ENCODE data around the gene GALT.

The GALT gene

DNA sequence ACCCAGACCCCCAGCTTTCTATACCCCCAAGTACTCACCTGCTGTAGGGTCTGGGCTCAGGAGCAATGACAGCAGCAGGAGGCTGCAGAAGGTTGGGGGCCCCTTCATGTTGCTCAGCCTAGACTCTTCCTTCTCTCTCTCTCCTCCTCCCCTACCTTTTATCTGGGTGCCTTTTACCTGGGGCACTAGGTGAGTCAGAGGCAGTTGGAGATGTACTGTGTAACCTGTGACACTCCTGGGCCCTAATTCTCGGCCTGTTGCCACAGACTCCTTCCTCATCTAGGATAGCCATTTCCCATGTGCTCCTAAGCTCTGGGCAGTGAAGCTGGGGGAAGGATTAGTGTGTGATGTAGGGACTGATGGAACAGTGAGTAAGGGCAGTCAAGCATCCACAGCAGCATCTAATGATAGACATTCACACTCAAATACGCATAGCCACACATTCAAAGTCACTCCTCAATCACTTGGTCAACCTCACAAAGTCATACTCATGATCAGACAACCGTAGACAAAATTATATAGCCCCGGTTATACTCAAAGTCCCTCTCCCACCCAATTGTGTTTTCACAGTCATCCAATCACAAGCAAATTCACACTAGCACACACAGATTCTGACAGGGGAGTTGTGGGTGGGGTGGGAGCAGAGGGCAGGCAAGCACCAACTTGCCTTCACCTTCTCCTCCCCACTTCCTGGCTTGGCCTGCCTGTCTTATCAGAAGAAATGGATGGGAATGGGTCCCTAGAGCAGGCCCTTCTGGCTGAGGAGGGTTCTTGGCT lies 16.2 kb downstream of the GALT start, which contains the start of gene CCL27:
TSS of gene CCL27 (minus strand) at position 132 of the 777 bp plus-strand sequence. CDS start at position 108, 24 bp downstream.
- DNase-seq (ENCODE audit: low read depth) = no peak
- no peak for TF ChIP-seq CTCF (conservative IDR thresholded peaks at IDR 0.05; ENCODE audit: low read depth, low read length)
- no peak within 1 kb of the TSS for H3K4me3 ChIP-seq (ENCODE audit: low read depth, low read length)

GRCh38 chr9:34663303-34663605 lies 16.8 kb downstream of the GALT start:
- H3K4me3 ChIP-seq (ENCODE audit: low read depth, low read length) = no peak overlapping the region
- TF ChIP-seq CTCF (conservative IDR thresholded peaks at IDR 0.05; ENCODE audit: low read depth, low read length) = no peak
- no peak for DNase-seq (ENCODE audit: low read depth)

DNA sequence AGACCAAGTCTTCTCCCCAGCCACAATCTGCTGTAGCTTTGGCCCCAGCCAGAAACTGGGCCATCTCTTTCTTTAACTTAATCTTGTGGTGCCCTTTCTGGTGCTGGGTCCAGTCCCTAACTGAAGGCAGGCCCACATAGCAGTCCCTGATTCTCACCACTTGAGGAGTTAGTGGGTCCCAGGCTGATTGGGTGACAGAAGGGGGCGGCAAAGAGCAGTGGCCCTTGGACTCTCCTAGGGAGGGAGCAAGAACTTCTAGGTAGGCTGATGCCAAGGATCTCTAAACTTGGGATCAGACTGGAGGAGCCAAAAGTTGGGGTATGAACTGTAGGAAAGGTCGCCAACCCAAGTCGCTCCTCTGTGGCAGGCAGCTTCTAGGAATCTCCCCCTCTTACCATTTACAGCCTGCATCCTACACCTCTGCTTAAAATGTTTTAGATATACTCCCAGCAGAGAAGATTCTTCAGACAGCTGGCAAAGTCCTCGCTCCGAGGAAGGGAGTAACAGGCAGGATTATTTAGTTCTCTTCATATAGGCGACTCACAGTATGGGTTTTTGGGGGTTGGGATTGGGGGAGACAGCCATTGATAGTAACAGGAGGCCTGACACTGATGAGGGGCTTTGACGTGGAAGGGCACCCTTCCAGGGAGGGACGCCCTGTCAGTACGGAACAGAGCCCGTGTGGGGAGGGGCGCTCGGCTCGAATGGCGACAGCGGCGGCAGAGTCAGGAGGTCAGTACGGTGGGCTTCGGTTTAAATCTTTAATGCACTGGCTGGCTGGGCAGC lies 18.0 kb downstream of the GALT start:
- peak; percentile 80 for DNase-seq (ENCODE audit: low read depth)

DNA sequence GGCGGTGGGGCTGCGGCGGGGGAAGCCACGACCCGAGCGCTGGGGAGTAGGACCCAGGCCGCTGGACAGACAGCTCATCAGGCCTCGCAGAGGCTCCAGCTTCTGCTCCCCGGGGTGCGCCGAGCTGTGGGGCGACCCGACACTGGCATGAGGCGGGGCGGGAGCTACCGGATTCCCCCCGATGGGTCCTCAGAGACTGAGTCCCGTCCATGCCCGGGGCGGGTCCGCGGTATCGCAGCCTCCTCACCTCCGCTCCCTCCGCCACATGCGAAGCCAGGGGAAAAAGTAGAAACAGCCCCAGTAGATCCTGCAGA lies 18.5 kb downstream of the GALT start:
- DNase-seq (ENCODE audit: low read depth) = no peak
- peak overlapping the region; percentile 72 for H3K4me3 ChIP-seq (ENCODE audit: low read depth, low read length)
- no peak for TF ChIP-seq CTCF (conservative IDR thresholded peaks at IDR 0.05; ENCODE audit: low read depth, low read length)

More for the DNA sequence above, 18.0 kb downstream of the GALT start:
- peak overlapping the region; percentile 72 for H3K4me3 ChIP-seq (ENCODE audit: low read depth, low read length)
- peak; percentile 89 for TF ChIP-seq CTCF (conservative IDR thresholded peaks at IDR 0.05; ENCODE audit: low read depth, low read length)

DNA sequence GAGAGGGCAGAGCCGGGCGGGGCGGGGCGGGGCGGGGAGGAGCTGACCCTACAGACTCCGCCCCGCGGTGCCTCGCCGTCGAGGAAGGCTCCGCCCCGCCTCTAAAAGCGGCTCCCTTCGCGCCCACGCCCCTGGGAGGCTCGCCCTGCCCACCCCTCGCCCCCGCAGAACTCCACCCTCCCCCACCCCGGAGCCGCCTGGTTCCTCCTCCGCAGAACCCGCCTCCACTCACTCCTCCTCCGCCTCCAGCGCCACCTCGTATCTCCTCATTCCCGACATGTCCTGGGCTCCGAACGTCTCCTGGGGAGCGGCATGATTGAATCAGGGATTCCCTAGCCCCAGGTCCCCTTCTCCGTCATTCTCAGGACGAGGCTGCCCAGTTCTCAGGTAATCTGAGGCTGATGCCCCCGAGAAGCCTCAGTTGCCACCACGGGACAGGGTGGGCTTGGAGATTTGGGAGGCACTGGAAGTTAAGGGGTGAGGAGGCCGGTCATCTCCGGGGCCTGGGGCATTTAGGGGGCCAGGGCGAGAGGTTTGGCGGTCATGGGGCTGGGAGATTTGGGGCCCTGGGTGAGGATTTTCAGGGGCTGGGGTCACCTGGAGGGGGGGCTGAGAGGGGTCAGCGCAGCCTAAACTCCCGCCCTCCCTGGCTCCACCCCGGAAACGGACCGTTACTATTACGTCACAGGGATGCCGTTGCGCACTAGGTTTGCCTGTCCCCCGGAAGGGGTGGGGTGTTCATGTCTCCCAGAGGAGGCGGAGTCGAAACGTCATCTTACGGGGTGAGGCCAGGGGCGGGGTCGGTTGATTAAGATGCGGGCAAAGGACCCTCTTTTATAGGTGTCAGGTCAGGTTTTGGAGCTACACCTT lies 19.1 kb downstream of the GALT start:
- peak overlapping the region; percentile 72 for H3K4me3 ChIP-seq (ENCODE audit: low read depth, low read length)
- TF ChIP-seq CTCF (conservative IDR thresholded peaks at IDR 0.05; ENCODE audit: low read depth, low read length) = no peak
- peak; percentile 97 for DNase-seq (ENCODE audit: low read depth)

DNA sequence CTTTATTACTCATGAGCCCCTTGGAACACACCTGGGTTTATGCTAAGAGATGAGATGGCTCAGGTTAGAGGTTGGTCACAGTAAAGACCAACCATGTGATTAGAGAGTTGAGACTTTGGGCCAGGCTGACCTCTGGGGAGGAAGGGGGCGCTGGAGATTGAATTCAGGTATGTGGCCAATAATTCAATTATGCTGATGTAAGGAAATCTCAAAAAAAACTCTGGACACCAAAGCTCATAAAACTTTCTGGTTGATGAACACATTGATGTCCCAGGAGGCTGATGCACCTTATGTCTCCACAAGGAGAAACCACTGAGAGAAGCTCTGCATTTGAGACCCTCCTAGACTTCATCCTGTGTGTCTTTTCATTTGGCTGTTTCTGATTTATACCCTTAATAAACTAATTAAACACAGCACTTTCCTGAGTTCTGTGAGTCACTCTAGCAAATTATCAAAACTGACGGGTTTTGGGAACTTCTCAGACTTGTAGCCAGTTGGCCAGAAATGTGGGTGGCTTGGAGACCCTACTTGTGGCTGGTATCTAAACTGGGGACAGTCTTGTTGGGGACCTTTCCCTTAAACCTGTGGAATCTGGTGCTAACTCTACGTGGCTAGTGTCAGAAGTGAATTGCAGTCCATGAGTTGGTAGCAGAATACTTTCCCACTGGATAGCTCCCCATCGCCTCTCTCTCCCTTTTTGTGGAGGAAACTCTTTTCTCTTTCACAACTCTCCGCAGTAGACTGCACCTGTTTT lies 23.5 kb downstream of the GALT start:
- H3K4me3 ChIP-seq (ENCODE audit: low read depth, low read length) = no peak overlapping the region
- DNase-seq (ENCODE audit: low read depth) = no peak
- no peak for TF ChIP-seq CTCF (conservative IDR thresholded peaks at IDR 0.05; ENCODE audit: low read depth, low read length)

Measured in choroid plexus epithelial cell (primary cell).